HG03378 (cell line): ENCODE results near the gene HOXC10.

Experiments used
- ATAC-seq: cut with Tn5 transposase; IDR thresholded peaks from one replicate; pipeline ENCODE4 v1.9.1; 2021; ENCODE audit warnings: mild to moderate bottlenecking, moderate library complexity; ENCODE audit not compliant: unreplicated experiment

The HOXC10 gene

GRCh38 chr12:53963434-53964314, 21.3 kb upstream of the HOXC10 start:
- ATAC-seq: no peak

GRCh38 chr12:53964315-53964713, 20.6 kb upstream of the HOXC10 start:
- no peak for ATAC-seq

- ATAC-seq: no peak
Observed at GRCh38 chr12:53965281-53966084, 19.5 kb upstream of the HOXC10 start.

DNA sequence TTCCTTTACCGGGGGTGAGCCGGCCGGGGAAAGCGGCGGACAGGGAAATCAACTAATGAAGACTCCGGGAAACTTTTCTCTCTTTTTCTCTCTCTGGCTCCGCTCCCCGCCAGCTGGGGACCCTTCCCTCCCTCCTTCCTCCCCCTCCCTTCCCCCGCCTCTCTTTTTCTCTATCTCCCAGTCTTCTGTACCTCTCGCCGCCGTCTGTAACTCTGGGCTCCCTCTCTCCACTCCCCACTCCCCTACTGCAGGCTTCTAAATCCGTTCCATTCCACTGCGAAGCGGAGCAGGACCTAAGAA, 18.9 kb upstream of the HOXC10 start:
- ATAC-seq: no peak

- no peak for ATAC-seq
Observed at GRCh38 chr12:53966385-53967133, 18.4 kb upstream of the HOXC10 start.

DNA sequence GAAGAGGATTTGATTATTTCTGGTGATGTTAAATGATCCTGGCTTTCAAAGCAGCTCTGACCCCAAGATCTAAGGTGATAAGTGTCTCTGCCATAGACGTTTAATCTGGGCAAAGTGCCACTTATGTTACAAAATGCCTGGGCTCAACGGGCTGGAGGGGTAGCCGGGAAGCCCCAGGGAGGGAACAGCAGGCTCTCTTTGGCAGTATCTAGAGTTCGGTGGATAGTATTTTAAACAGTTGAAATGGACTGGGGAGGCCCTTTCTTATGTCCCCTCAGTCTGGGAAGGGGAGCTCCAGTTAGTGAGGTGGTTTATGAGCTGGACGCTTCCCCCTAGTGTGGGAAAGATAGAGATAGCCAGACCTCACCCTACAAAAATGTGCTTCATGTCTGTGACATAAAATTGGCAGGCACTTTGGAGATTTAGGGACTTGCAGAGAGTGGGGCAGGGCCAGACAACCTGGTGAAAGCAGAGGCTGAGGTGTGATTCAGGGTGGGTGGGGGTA, 17.5 kb upstream of the HOXC10 start:
- ATAC-seq: no peak

DNA sequence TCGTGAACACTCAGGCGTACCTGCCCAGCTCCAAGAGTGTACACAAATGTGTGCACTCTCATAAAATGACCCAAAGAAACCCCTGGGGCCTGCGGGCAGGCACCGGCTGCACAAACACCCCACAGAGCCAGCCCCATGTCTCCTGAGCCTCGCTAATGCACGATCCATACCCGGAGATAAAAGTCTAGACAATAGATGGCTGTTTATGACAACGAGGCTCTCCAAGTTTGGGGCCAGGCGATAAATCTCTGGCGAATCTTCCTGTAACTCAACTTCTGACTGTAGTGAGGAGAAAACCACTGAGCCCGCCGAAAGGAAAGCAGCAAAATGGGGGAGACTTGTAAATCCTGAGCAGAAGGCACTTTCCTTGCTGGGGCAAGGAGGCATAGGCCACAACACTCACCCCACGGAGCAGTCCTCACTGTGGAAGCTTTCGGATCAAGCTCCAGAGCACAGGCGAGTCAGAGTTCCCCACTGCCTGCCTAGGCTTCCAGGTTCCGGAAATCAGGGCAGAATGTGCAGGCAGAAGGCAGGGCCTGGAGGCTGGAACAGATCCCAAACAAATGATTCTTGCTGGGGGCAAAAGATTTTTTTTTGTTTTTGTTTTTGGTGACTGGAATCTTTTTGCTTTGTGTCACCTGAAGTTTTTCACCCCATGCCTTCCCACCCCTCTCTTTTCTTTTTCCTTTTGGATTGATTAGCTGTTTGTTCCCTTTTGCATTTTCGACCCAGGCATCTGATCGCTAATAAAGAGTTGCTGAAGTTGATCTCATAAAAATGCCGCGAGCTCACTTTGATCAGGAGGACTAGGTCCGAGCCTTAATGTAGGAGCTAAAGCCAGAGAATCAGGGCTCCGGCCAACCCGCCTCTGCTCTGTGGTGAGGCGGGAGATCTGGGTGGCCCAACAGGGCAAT, 16.5 kb upstream of the HOXC10 start:
- no peak for ATAC-seq

DNA sequence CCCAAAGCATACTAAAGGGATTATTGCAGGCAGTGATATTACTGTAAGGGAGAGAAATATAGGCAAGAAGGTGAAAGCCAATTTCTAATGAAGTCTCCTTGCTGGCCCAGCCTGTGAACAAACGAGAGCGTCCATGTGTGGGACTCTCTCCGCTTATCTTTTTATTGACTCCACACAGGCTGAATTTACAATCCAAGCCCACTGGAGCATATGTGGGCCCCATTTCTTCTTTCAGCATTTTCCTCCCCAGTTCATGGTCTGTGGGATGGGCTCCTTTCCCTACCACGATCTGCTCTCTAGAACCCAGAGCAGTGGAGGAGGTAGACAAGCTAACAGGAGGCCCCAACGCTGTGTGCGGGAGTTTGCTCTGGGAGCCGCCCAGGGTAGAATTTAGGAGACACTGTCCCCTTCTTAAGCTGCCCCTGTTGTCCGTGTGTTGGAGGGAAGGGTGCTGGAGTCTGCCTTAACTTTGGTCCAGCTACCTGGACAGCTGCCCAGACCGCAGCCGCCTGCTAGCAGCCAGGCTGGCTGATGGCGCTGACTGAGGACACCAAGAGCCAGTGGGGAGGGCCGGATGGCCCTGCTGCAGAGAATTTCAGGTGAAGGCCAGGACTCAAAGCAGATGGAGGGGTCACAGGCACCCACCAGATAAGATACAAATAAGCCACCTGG, 15.2 kb upstream of the HOXC10 start:
- no peak for ATAC-seq

DNA sequence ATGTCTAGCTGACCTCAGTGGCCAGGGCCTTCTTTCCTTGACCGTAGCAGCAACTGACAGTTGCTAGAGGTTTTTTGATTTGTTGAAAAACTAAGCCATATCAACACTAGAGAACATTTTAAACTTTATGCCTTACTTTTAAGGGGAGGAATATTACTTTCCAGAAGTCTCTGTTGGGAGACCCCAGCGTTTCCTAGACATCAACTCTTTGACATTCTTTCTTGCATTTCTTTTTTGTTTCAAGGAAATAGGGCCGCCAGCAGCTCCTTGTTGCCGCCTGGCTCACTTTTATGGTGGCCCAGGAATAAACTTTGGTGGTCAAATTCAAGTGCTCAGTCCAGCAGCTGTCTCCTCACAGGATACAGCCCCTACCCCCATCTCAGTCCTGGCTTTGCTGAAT, 14.5 kb upstream of the HOXC10 start:
- no peak for ATAC-seq

GRCh38 chr12:53971129-53971528, 13.8 kb upstream of the HOXC10 start:
- no peak for ATAC-seq

DNA sequence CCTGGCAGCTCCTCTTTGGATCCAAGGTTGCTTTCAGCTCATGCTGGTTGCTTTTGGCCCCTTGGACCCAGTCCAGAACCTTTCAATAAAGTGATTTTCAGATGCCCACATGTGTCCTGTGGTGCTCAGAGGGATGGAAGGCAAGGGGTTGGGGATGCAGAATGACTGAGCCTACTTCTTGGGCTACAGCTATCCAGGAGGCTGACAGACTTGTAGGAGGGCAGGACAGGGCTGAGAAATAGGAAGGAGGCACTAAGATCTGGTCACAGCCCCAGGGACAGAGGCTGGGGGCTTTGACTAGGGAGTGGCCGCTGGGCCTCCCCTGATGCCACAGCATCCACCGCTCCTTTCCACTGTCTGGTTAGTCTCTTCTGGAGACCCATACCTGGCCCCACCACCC, 13.3 kb upstream of the HOXC10 start:
- no peak for ATAC-seq

DNA sequence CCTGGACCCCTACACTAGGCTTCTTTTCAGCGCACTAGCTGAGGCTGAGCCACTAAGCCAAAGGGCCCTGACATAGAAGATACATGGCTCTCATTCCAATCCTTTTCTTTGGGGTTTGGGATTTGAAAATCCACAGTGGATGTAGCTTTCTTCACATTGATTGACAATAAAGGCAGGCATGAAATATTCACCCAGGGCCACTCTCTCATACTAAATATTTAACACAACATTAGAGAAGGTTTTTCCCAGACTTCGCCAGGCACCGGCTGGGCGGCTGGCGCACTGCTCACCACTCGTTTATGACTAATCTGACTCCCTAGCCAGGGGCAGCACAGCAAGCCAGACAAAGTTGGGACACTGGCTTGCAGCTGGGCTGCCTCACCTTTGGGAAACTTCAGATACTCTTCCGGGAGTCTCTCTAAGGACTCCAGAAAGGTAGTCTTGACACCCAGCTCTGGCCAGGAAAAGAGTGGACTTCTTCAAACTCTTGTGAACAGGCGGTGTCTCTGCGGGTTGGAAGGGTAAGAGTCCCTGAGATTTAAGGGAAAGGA, 12.7 kb upstream of the HOXC10 start:
- ATAC-seq: no peak

- ATAC-seq: no peak
Observed at GRCh38 chr12:53972722-53973235, 12.2 kb upstream of the HOXC10 start, which contains the start of gene HOXC11. TSS of gene HOXC11 (plus strand) at chr12:53973126. CDS start at chr12:53973242, 116 bp downstream.

DNA sequence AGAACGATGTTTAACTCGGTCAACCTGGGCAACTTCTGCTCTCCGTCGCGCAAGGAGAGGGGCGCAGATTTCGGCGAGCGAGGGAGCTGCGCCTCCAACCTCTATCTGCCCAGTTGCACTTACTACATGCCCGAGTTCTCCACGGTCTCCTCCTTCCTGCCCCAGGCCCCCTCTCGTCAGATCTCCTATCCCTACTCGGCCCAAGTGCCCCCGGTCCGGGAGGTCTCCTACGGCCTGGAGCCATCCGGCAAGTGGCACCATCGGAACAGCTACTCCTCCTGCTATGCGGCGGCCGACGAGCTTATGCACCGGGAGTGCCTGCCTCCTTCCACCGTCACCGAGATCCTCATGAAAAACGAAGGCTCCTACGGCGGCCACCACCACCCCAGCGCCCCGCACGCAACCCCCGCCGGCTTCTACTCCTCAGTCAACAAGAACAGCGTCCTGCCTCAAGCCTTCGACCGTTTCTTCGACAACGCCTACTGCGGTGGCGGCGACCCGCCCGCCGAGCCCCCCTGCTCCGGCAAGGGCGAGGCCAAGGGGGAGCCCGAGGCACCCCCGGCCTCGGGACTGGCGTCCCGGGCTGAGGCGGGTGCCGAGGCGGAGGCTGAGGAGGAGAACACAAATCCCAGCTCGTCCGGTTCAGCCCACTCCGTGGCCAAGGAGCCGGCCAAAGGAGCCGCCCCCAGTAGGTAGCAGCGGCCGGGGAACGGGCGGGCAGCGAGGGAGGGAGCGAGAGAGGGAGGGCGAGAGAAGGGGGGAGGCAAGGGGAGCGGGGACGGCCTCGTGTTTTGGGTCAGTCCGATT, 11.5 kb upstream of the HOXC10 start:
- no peak for ATAC-seq

DNA sequence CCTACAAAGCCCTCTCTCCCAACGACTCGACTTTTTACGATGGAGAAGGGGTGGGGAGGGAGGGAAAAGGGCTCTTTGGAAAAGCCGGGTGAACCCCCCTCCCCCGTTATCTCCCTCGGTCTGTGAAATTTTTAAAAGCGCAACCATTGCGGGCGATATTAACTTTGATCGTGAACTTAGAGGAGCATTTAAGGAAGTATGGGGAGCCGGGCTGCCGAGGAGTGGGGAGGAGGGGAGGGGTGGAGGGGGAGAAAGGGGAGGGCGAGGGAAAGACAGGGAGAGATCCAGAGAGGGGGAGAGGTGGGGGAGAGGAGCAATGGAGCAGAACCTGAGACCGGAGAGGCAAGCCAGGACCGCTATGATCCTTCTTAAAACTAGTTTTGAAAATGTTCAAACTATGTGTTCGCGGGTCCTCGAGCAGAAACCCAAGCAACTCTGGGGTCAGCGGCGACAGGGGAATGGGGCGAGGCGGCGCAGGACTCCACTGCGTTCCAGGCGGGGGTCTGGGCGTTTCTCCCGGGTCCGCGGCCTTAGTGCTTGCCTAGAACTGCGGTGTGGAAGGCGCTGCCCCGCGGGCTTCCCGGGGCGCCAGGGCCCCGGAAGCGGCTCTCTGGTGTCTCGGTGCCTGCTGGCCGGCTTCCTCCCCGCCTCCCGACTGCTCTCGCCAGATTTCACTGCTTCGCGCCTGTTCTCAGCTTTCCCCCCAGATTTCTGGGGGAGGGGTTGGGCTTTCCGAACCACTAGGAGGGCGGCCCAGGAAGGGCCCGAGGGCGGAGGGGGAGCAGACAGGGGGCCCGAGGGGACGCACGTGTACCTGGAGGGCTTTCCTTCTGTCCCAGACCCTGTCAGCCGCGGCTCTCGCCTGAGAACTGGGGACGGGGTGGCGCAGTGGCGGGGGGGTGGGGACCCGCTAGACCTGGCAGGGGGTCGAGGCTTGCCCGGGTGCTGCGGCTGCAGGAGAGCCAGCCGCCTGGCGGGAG, 10.6 kb upstream of the HOXC10 start, which contains the start of gene HOTAIR:
Gene HOTAIR, minus strand, starts transcription at position 871 of the 980 bp plus-strand sequence.
- ATAC-seq: no peak

DNA sequence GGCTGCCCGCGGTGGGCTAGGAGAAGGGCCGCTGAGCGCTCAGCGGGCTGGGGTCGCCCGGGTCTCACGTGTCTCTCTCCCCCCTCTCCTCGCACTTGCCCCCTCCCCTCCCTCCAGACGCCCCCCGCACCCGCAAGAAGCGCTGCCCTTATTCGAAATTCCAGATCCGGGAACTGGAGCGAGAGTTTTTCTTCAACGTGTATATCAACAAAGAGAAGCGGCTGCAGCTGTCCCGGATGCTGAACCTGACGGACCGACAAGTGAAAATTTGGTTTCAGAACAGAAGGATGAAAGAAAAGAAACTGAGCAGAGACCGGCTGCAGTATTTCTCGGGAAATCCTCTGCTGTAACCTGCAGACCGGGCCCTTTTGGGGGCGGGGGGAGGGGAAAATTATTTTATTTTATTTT, 9.9 kb upstream of the HOXC10 start:
- no peak for ATAC-seq
